ENCODE results near the gene LHPP. TPM values are rescaled to one million over a fixed set of nuclear protein-coding genes. Genes with fewer than 3 reads are reported as not detected.
"Not testable (repeated sequence)": the region's sequence is repeated elsewhere in the genome, so short reads cannot be mapped to it uniquely, and the experiment has no call there.

The LHPP gene
- total and polyA plus RNA-seq, 9 donors: 4.3 to 19.9 (median 12.6) TPM

DNA sequence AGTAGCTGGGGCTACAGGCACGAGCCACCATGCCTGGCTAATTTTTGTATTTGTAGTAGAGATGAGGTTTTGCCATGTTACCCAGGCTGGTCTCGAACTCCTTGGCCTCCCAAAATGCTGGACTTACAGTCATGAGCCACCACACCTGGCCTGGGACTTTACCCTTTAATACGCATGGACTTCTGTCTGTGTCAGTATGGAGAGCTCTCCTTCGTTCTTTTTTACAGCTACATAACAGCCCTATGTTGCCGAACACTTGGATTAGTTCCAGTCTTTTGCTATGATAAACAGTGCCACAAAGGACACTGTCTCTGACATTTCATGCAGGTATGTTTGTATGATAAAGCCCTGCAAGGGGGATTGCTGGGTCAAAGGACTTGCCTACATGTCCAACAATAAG is 32.0 kb upstream of the LHPP start:
- DNase-seq: no peak
- Histone ChIP-seq H3K27ac (no peak overlapping the region), H3K27me3 (no peaks in the 10 kb centered on the region), H3K36me3 (no peaks in the 10 kb centered on the region), H3K4me1 (ENCODE audit: insufficient read depth) (no peaks in the 10 kb centered on the region), H3K9me3 (no peaks in the 10 kb centered on the region), H3K4me3 (no peak overlapping the region)
- 73 to 80% (median 77%) methylated on average over 5 of the region's 5 CpGs for WGBS, 3 donors
- intact Hi-C loops (cut with DNase I): no loop called here
- TF ChIP-seq CTCF (IDR thresholded peaks at IDR 0.05) (no peak), EP300 (IDR thresholded peaks at IDR 0.05) (no peak), POLR2A (IDR thresholded peaks at IDR 0.05) (no peak)

GRCh38 chr10:124430077-124430476 is 31.5 kb upstream of the LHPP start:
- no peaks in the 10 kb centered on the region for H3K9me3 ChIP-seq
- H3K27me3 ChIP-seq: no peaks in the 10 kb centered on the region
- intact Hi-C loops (cut with DNase I): no loop called here
- H3K4me3 ChIP-seq: no peak overlapping the region
- no peak overlapping the region for H3K27ac ChIP-seq
- no peak for DNase-seq
- H3K36me3 ChIP-seq: no peaks in the 10 kb centered on the region
- WGBS, 3 donors: 71 to 79% (median 78%) methylated on average over 4 of the region's 4 CpGs
- H3K4me1 ChIP-seq (ENCODE audit: insufficient read depth): no peaks in the 10 kb centered on the region
- TF ChIP-seq POLR2A (IDR thresholded peaks at IDR 0.05) (no peak), CTCF (IDR thresholded peaks at IDR 0.05) (no peak), EP300 (IDR thresholded peaks at IDR 0.05) (no peak)

DNA sequence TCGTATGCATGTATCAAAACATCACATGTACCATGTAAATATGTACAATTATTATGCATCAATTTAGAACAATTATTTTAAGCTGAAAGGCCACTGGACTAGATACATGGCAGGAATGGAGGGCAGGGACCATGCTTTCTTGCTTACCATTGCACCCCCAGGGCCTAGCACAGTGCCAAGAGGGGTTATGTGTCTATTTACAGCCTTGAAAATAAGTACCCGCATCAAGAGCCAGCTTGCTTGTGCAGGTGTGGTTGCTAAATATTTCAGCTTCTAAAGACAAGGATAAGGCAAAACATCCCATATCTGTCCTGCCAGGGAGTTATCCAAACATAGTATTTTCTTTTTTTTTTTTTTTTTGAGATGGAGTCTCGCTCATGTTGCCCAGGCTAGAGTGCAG is 28.2 kb upstream of the LHPP start:
- TF ChIP-seq POLR2A (IDR thresholded peaks at IDR 0.05) (no peak), CTCF (IDR thresholded peaks at IDR 0.05) (no peak), EP300 (IDR thresholded peaks at IDR 0.05) (no peak)
- H3K27me3 ChIP-seq: no peaks in the 10 kb centered on the region
- H3K27ac ChIP-seq: no peak overlapping the region
- no peak for DNase-seq
- 71 to 78% (median 77%) methylated on average over 3 of the region's 3 CpGs for WGBS, 3 donors
- H3K4me1 ChIP-seq (ENCODE audit: insufficient read depth): no peaks in the 10 kb centered on the region
- no peaks in the 10 kb centered on the region for H3K36me3 ChIP-seq
- H3K4me3 ChIP-seq: no peak overlapping the region
- H3K9me3 ChIP-seq: no peaks in the 10 kb centered on the region
- intact Hi-C loops (cut with DNase I): no loop called here

DNA sequence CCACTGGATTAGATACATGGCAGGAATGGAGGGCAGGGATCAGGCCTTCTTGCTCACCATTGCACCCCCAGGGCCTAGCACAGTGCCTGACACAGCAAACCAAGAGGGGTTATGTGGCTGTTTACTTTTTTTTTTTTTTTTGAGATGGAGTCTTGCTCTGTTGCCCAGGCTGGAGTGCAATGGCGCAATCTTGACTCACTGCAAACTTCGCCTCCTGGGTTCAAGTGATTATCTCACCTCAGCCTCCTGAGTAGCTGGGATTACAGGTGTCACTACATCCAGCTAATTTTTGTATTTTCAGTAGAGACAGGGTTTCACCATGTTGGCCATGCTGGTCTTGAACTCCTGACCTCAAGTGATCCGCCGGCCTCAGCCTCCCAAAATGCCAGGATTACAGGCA is 25.9 kb upstream of the LHPP start:
- H3K36me3 ChIP-seq; H3K27me3 ChIP-seq; H3K4me1 ChIP-seq (ENCODE audit: insufficient read depth); intact Hi-C loops (cut with DNase I); H3K4me3 ChIP-seq; H3K9me3 ChIP-seq; H3K27ac ChIP-seq; DNase-seq: not testable (repeated sequence)
- WGBS, 3 donors: 86 to 92% (median 89%) methylated on average over 4 of the region's 4 CpGs

- H3K27ac ChIP-seq: no peak overlapping the region
- TF ChIP-seq CTCF (IDR thresholded peaks at IDR 0.05) (no peak), EP300 (IDR thresholded peaks at IDR 0.05) (no peak), POLR2A (IDR thresholded peaks at IDR 0.05) (no peak)
- DNase-seq: no peak
- intact Hi-C loops (cut with DNase I): no loop called here
- H3K4me3 ChIP-seq: no peak overlapping the region
- H3K9me3 ChIP-seq: no peaks in the 10 kb centered on the region
- H3K4me1 ChIP-seq (ENCODE audit: insufficient read depth): no peaks in the 10 kb centered on the region
- no peaks in the 10 kb centered on the region for H3K36me3 ChIP-seq
- H3K27me3 ChIP-seq: no peaks in the 10 kb centered on the region
- 82 to 90% (median 86%) methylated on average over 8 of the region's 8 CpGs for WGBS, 3 donors
Observed at GRCh38 chr10:124436191-124436638, 25.4 kb upstream of the LHPP start.

GRCh38 chr10:124441694-124442093 is 19.9 kb upstream of the LHPP start:
- H3K27me3 ChIP-seq; H3K36me3 ChIP-seq; DNase-seq; H3K4me1 ChIP-seq (ENCODE audit: insufficient read depth); H3K4me3 ChIP-seq; H3K27ac ChIP-seq; H3K9me3 ChIP-seq; intact Hi-C loops (cut with DNase I): not testable (repeated sequence)
- 79 to 93% (median 79%) methylated on average over 5 of the region's 5 CpGs for WGBS, 3 donors
